ENCODE results near the gene ARHGAP29.

The ARHGAP29 gene

GRCh38 chr1:94237291-94238226, at the start of gene ARHGAP29:
ARHGAP29 (minus strand) TSS chr1:94237584; CDS start chr1:94231611, 5,973 bp downstream.
- no peak for DNase-seq

GRCh38 chr1:94286864-94287437, 49.6 kb upstream of the ARHGAP29 start:
- no peak for DNase-seq

GRCh38 chr1:94285031-94285654, 47.8 kb upstream of the ARHGAP29 start:
- no peak for DNase-seq

GRCh38 chr1:94284476-94284875, 47.1 kb upstream of the ARHGAP29 start:
- peak; percentile 15 for DNase-seq

GRCh38 chr1:94283462-94283861, 46.1 kb upstream of the ARHGAP29 start:
- no peak for DNase-seq

- no peak for DNase-seq
Measured at GRCh38 chr1:94282143-94282711, 44.8 kb upstream of the ARHGAP29 start.

GRCh38 chr1:94281361-94282142, 44.2 kb upstream of the ARHGAP29 start:
- no peak for DNase-seq

GRCh38 chr1:94280541-94280940, 43.2 kb upstream of the ARHGAP29 start:
- no peak for DNase-seq

- no peak for DNase-seq
Measured at GRCh38 chr1:94279462-94279861, 42.1 kb upstream of the ARHGAP29 start.

GRCh38 chr1:94279038-94279437, 41.7 kb upstream of the ARHGAP29 start:
- no peak for DNase-seq

GRCh38 chr1:94276988-94277434, 39.6 kb upstream of the ARHGAP29 start:
- DNase-seq, result no peak

GRCh38 chr1:94275083-94275482, 37.7 kb upstream of the ARHGAP29 start:
- no peak for DNase-seq

GRCh38 chr1:94274561-94274960, 37.2 kb upstream of the ARHGAP29 start:
- no peak for DNase-seq

- DNase-seq, result no peak
Measured at GRCh38 chr1:94273111-94273510, 35.7 kb upstream of the ARHGAP29 start.

- no peak for DNase-seq
Measured at GRCh38 chr1:94272388-94272787, 35.0 kb upstream of the ARHGAP29 start.

GRCh38 chr1:94271373-94271772, 34.0 kb upstream of the ARHGAP29 start:
- no peak for DNase-seq

GRCh38 chr1:94270801-94271203, 33.4 kb upstream of the ARHGAP29 start:
- DNase-seq, result no peak

- no peak for DNase-seq
Measured at GRCh38 chr1:94269921-94270320, 32.5 kb upstream of the ARHGAP29 start.

GRCh38 chr1:94265906-94266305, 28.5 kb upstream of the ARHGAP29 start:
- DNase-seq, result no peak

GRCh38 chr1:94265011-94265422, 27.6 kb upstream of the ARHGAP29 start:
- no peak for DNase-seq

GRCh38 chr1:94260635-94261387, 23.4 kb upstream of the ARHGAP29 start:
- DNase-seq, result no peak
